PC-3 (cell line): Measurements from ENCODE around the gene SLC25A23. TPM values are rescaled to one million over a fixed set of nuclear protein-coding genes. Genes with fewer than 3 reads are reported as not detected.

Source experiments
- ATAC-seq: fragments of 200-7000 bp; cut with Tn5 transposase; 2 replicates; pipeline ENCODE4 v1.9.1; 2020; ENCODE audit warnings: mild to moderate bottlenecking, moderate library complexity
- BruUV-seq: library from RNA; stranded (reverse); fragments of 400-500 nt; replicated peaks from 2 replicates; lab custom pipeline; 2021; lab: Mats Ljungman, UMichigan
- CTCF ChIA-PET: fragments of 300-600 bp; sonication (Branson Sonifier 250); formaldehyde crosslinking; loops from one replicate; lab custom pipeline; 2022; ENCODE audit warnings: antibody characterized with exemption; lab: Charles Lee
- POLR2A ChIA-PET: fragments of 300-600 bp; sonication (Branson Sonifier 250); formaldehyde crosslinking; loops from one replicate; lab custom pipeline; 2022; ENCODE audit warnings: antibody characterized with exemption; ENCODE audit not compliant: unreplicated experiment; lab: Charles Lee
- DNase-seq: peaks from one replicate; pipeline ENCODE4 v3.0.0-alpha.2; 2015
- H2AFZ ChIP-seq: fragments of 300-600 bp; sonication (generic); 2 replicates; pipeline ENCODE4 v1.6.0; 2016; ENCODE audit warnings: antibody characterized with exemption, low read length
- H3F3A ChIP-seq: fragments of 300-600 bp; sonication (generic); one replicate; pipeline ENCODE4 v1.6.0; 2017; ENCODE audit warnings: antibody characterized with exemption, low read length, control low read depth, mild to moderate bottlenecking; ENCODE audit not compliant: unreplicated experiment
- H3K27ac ChIP-seq: fragments of 300-600 bp; sonication (generic); 2 replicates; pipeline ENCODE4 v1.5.1; 2016; ENCODE audit warnings: mild to moderate bottlenecking, low read length
- H3K27me3 ChIP-seq: fragments of 300-600 bp; sonication (generic); 2 replicates; pipeline ENCODE4 v1.6.1; 2016; ENCODE audit warnings: low read length, mixed read lengths
- H3K36me3 ChIP-seq: fragments of 300-600 bp; sonication (generic); 2 replicates; pipeline ENCODE4 v1.6.1; 2016; ENCODE audit warnings: low read depth, mixed run types, low read length, mixed read lengths
- H3K4me1 ChIP-seq: fragments of 300-600 bp; sonication (generic); 2 replicates; pipeline ENCODE4 v1.5.1; 2016; ENCODE audit warnings: low read length; ENCODE audit not compliant: insufficient read depth
- H3K4me2 ChIP-seq: fragments of 300-600 bp; sonication (generic); 2 replicates; pipeline ENCODE4 v1.6.0; 2016; ENCODE audit warnings: low read length
- H3K4me3 ChIP-seq: fragments of 300-600 bp; sonication (generic); 2 replicates; pipeline ENCODE4 v1.5.1; 2016; ENCODE audit warnings: mild to moderate bottlenecking, low read length, mixed read lengths
- H3K79me2 ChIP-seq: fragments of 300-600 bp; sonication (generic); 2 replicates; pipeline ENCODE4 v1.6.1; 2017; ENCODE audit warnings: low read length, mixed read lengths
- H3K9ac ChIP-seq: fragments of 300-600 bp; sonication (generic); 2 replicates; pipeline ENCODE4 v1.6.0; 2016; ENCODE audit warnings: mild to moderate bottlenecking, low read length
- H3K9me2 ChIP-seq: fragments of 300-600 bp; sonication (generic); replicated peaks from 2 replicates; pipeline ENCODE4 v1.6.1; 2016; ENCODE audit warnings: mixed run types, low read length, mixed read lengths
- H3K9me3 ChIP-seq: fragments of 300-600 bp; sonication (generic); 2 replicates; pipeline ENCODE4 v1.6.1; 2016; ENCODE audit warnings: low read length, mixed read lengths
- H4K20me1 ChIP-seq: fragments of 300-600 bp; sonication (generic); 2 replicates; pipeline ENCODE4 v1.6.1; 2016; ENCODE audit warnings: low read length, mixed read lengths
- CTCF ChIP-seq: fragments of 300-600 bp; sonication (generic); conservative IDR thresholded peaks from 2 replicates; pipeline ENCODE4 v1.5.1; 2017; ENCODE audit warnings: antibody characterized with exemption, low read depth, mild to moderate bottlenecking, low read length
- EZH2 ChIP-seq: fragments of 300-600 bp; sonication (generic); IDR thresholded peaks from one replicate; pipeline ENCODE4 v1.6.1; 2017; ENCODE audit warnings: antibody characterized with exemption, mild to moderate bottlenecking, low read length; ENCODE audit not compliant: unreplicated experiment
- EZH2phosphoT487 ChIP-seq: fragments of 300-600 bp; sonication (generic); IDR thresholded peaks from 2 replicates; pipeline ENCODE4 v1.6.1; 2018; ENCODE audit warnings: mild to moderate bottlenecking, antibody characterized with exemption, low read length, borderline replicate concordance
- intact Hi-C: fragments of 100-400 bp; cut with micrococcal nuclease; formaldehyde crosslinking; loops from 2 replicates; pipeline ENCODE4 v1.9.0; 2023
- total RNA-seq: library from RNA; depleted of rRNA; stranded (reverse); fragments of >200 nt; gene quantifications from 2 replicates; pipeline ENCODE4 v1.2.3, GENCODE V29; 2014

SLC25A23 gene
- total RNA-seq, 1 experiment from 2014 or later: 61.4 TPM

- intact Hi-C loops: no loop called here
- ATAC-seq (no peak), DNase-seq (no peak)
- Histone ChIP-seq H3K9me3 (no peaks in the 10 kb centered on the region), H3K4me1 (no peaks in the 10 kb centered on the region), H2AFZ (no peak overlapping the region), H3K4me2 (no peak overlapping the region), H3K27me3 (no peaks in the 10 kb centered on the region), H4K20me1 (no peaks in the 10 kb centered on the region), H3K9ac (no peak overlapping the region), H3K36me3 (no peaks in the 10 kb centered on the region), H3K79me2 (no peaks in the 10 kb centered on the region), H3F3A (no peaks in the 10 kb centered on the region), H3K4me3 (no peak overlapping the region), H3K9me2 (no peaks in the 10 kb centered on the region), H3K27ac (no peak overlapping the region)
- ChIA-PET POLR2A (no interaction called here), CTCF (no interaction called here)
- no TSS peak for BruUV-seq
- no peak for TF ChIP-seq CTCF
- no peak for TF ChIP-seq EZH2
- TF ChIP-seq EZH2phosphoT487: no peak
Observed at GRCh38 chr19:6440905-6441304, 18.7 kb downstream of the SLC25A23 start.

GRCh38 chr19:6439743-6440142 lies 19.8 kb downstream of the SLC25A23 start:
- H3K27ac ChIP-seq: no peak overlapping the region
- intact Hi-C loops: no loop called here

GRCh38 chr19:6433663-6434062 lies 25.9 kb downstream of the SLC25A23 start, which contains the start of gene SLC25A41:
Gene SLC25A41, minus strand, starts transcription at chr19:6433763. Its CDS starts 70 bp downstream, at chr19:6433693.
- intact Hi-C loops: no loop called here
- no peaks in the 10 kb centered on the region for H3F3A ChIP-seq
- H3K79me2 ChIP-seq: no peaks in the 10 kb centered on the region
- no peaks in the 10 kb centered on the region for H3K9me2 ChIP-seq
- no peak within 1 kb of the TSS for H3K9ac ChIP-seq
- no peak for DNase-seq
- CTCF ChIA-PET: no interaction called here
- H3K36me3 ChIP-seq: no peaks in the 10 kb centered on the region
- no peak for ATAC-seq
- H3K27me3 ChIP-seq: no peaks in the 10 kb centered on the region
- no peaks in the 10 kb centered on the region for H3K4me1 ChIP-seq
- BruUV-seq: no TSS peak
- TF ChIP-seq CTCF (no peak), EZH2 (no peak), EZH2phosphoT487 (no peak)
- no peak within 1 kb of the TSS for H3K4me3 ChIP-seq
- H3K27ac ChIP-seq: no peak within 1 kb of the TSS
- H3K4me2 ChIP-seq: no peak within 1 kb of the TSS
- no peaks in the 10 kb centered on the region for H4K20me1 ChIP-seq
- POLR2A ChIA-PET: no interaction called here
- H3K9me3 ChIP-seq: no peaks in the 10 kb centered on the region
- no peak within 1 kb of the TSS for H2AFZ ChIP-seq

More at GRCh38 chr19:6439743-6440142, 19.8 kb downstream of the SLC25A23 start:
- Histone ChIP-seq H3K27me3 (no peaks in the 10 kb centered on the region), H3K9me2 (no peaks in the 10 kb centered on the region), H3K36me3 (no peaks in the 10 kb centered on the region), H3K9me3 (no peaks in the 10 kb centered on the region), H2AFZ (no peak overlapping the region), H3K9ac (no peak overlapping the region), H3K4me1 (no peaks in the 10 kb centered on the region), H3K4me3 (no peak overlapping the region), H3K79me2 (no peaks in the 10 kb centered on the region), H3K4me2 (no peak overlapping the region), H3F3A (no peaks in the 10 kb centered on the region), H4K20me1 (no peaks in the 10 kb centered on the region)
- CTCF ChIA-PET: no interaction called here
- TF ChIP-seq CTCF (no peak), EZH2phosphoT487 (no peak), EZH2 (no peak)
- ATAC-seq: no peak
- no TSS peak for BruUV-seq
- DNase-seq: no peak
- POLR2A ChIA-PET: no interaction called here
